Measurements from ENCODE around the gene ENOX2. TPM values are rescaled to one million over a fixed set of nuclear protein-coding genes. Genes with fewer than 3 reads are reported as not detected.
"Not testable (repeated sequence)": the region's sequence is repeated elsewhere in the genome, so short reads cannot be mapped to it uniquely, and the experiment has no call there.

ENOX2 gene
- total RNA-seq, 1 experiment from 2014 or later = 21.4 TPM

GRCh38 chrX:130826249-130826648, 76.8 kb downstream of the ENOX2 start:
- intact Hi-C loops (cut with micrococcal nuclease; ENCODE audit: unreplicated experiment) = no loop called here
- DNase-seq = no peak
- no peaks in the 10 kb centered on the region; the same call in 1 of the 2 replicates for H4K20me1 ChIP-seq (ENCODE audit: insufficient read depth)
- H3K9me3 ChIP-seq (ENCODE audit: insufficient read depth, low read depth) = no peaks in the 10 kb centered on the region
- ChIA-PET CTCF (no interaction called here), POLR2A (ENCODE audit: unreplicated experiment) (no interaction called here)
- H3K27ac ChIP-seq = no peak overlapping the region
- no peaks in the 10 kb centered on the region for H3K36me3 ChIP-seq (ENCODE audit: low read depth)
- TF ChIP-seq CTCF (conservative IDR thresholded peaks at IDR 0.05) (no peak), EZH2 (IDR thresholded peaks at IDR 0.05; ENCODE audit: low read depth) (no peak)
- no TSS peak for BruUV-seq (replicated peaks)
- peaks cover 14% of the 10 kb centered on the region for H3K4me1 ChIP-seq (replicated peaks; ENCODE audit: insufficient read depth)
- no peak overlapping the region for H2AFZ ChIP-seq
- no peaks in the 10 kb centered on the region for H3K79me2 ChIP-seq (ENCODE audit: low read depth)
- H3K9me2 ChIP-seq (ENCODE audit: insufficient read depth) = peaks cover 4% of the 10 kb centered on the region; the same call in 1 of the 2 replicates
- H3K4me3 ChIP-seq = no peak overlapping the region
- no peaks in the 10 kb centered on the region for H3K27me3 ChIP-seq (ENCODE audit: insufficient read depth, low read depth)
- H3K4me2 ChIP-seq = no peak overlapping the region
- no peaks in the 10 kb centered on the region for H3F3A ChIP-seq (ENCODE audit: insufficient read depth, low read depth)

GRCh38 chrX:130825525-130825924, 77.5 kb downstream of the ENOX2 start:
- H3K4me2 ChIP-seq = no peak overlapping the region
- CTCF ChIA-PET = no interaction called here
- H3F3A ChIP-seq (ENCODE audit: insufficient read depth, low read depth) = no peaks in the 10 kb centered on the region
- peaks cover 14% of the 10 kb centered on the region for H3K4me1 ChIP-seq (replicated peaks; ENCODE audit: insufficient read depth)
- H3K27me3 ChIP-seq (ENCODE audit: insufficient read depth, low read depth) = no peaks in the 10 kb centered on the region
- no peak for DNase-seq
- no peak overlapping the region for H3K4me3 ChIP-seq
- intact Hi-C loops (cut with micrococcal nuclease; ENCODE audit: unreplicated experiment) = no loop called here
- POLR2A ChIA-PET (ENCODE audit: unreplicated experiment) = no interaction called here
- no TSS peak for BruUV-seq (replicated peaks)
- H2AFZ ChIP-seq = no peak overlapping the region
- no peaks in the 10 kb centered on the region; the same call in 1 of the 2 replicates for H4K20me1 ChIP-seq (ENCODE audit: insufficient read depth)
- H3K36me3 ChIP-seq (ENCODE audit: low read depth) = no peaks in the 10 kb centered on the region
- no peak overlapping the region for H3K27ac ChIP-seq
- peaks cover 4% of the 10 kb centered on the region; the same call in 1 of the 2 replicates for H3K9me2 ChIP-seq (ENCODE audit: insufficient read depth)
- no peaks in the 10 kb centered on the region for H3K79me2 ChIP-seq (ENCODE audit: low read depth)
- no peak for TF ChIP-seq CTCF (conservative IDR thresholded peaks at IDR 0.05)
- TF ChIP-seq EZH2 (IDR thresholded peaks at IDR 0.05; ENCODE audit: low read depth) = no peak
- no peaks in the 10 kb centered on the region for H3K9me3 ChIP-seq (ENCODE audit: insufficient read depth, low read depth)

- intact Hi-C loops (cut with micrococcal nuclease; ENCODE audit: unreplicated experiment); CTCF ChIA-PET; H3K27ac ChIP-seq; H3K4me1 ChIP-seq (replicated peaks; ENCODE audit: insufficient read depth); H3F3A ChIP-seq (ENCODE audit: insufficient read depth, low read depth); H3K36me3 ChIP-seq (ENCODE audit: low read depth); H3K4me3 ChIP-seq; H2AFZ ChIP-seq; H3K4me2 ChIP-seq; POLR2A ChIA-PET (ENCODE audit: unreplicated experiment); BruUV-seq (replicated peaks); H3K9me2 ChIP-seq (ENCODE audit: insufficient read depth); H3K27me3 ChIP-seq (ENCODE audit: insufficient read depth, low read depth); H3K9me3 ChIP-seq (ENCODE audit: insufficient read depth, low read depth); DNase-seq; H4K20me1 ChIP-seq (ENCODE audit: insufficient read depth); H3K79me2 ChIP-seq (ENCODE audit: low read depth): not testable (repeated sequence)
Observed at GRCh38 chrX:130819367-130819766, 83.6 kb downstream of the ENOX2 start.

GRCh38 chrX:130813932-130814331, 89.1 kb downstream of the ENOX2 start:
- CTCF ChIA-PET; H3K4me2 ChIP-seq; H3K36me3 ChIP-seq (ENCODE audit: low read depth); H3F3A ChIP-seq (ENCODE audit: insufficient read depth, low read depth); H3K4me1 ChIP-seq (replicated peaks; ENCODE audit: insufficient read depth); H3K27me3 ChIP-seq (ENCODE audit: insufficient read depth, low read depth); H2AFZ ChIP-seq; POLR2A ChIA-PET (ENCODE audit: unreplicated experiment); H4K20me1 ChIP-seq (ENCODE audit: insufficient read depth); H3K9me3 ChIP-seq (ENCODE audit: insufficient read depth, low read depth); intact Hi-C loops (cut with micrococcal nuclease; ENCODE audit: unreplicated experiment); H3K9me2 ChIP-seq (ENCODE audit: insufficient read depth); H3K79me2 ChIP-seq (ENCODE audit: low read depth); DNase-seq; H3K4me3 ChIP-seq; H3K27ac ChIP-seq; BruUV-seq (replicated peaks): not testable (repeated sequence)

Data from PC-9 (cell line).